Forelimb muscle (tissue), 1 donor: Measurements from ENCODE around the gene GABRD. TPM values are rescaled to one million over a fixed set of nuclear protein-coding genes. Genes with fewer than 3 reads are reported as not detected.

ENCODE experiments used
- DNase-seq: peaks from one replicate; pipeline ENCODE4 v3.0.0-alpha.2; 2013; ENCODE audit warnings: low read depth
- polyA plus RNA-seq: library from polyadenylated mRNA; unstranded; fragments of 120-200 nt; gene quantifications from one replicate; pipeline ENCODE4 v1.2.1, GENCODE V29; 2013; ENCODE audit not compliant: insufficient read length

GABRD gene
- polyA plus RNA-seq, 1 donor = 1.0 TPM

DNA sequence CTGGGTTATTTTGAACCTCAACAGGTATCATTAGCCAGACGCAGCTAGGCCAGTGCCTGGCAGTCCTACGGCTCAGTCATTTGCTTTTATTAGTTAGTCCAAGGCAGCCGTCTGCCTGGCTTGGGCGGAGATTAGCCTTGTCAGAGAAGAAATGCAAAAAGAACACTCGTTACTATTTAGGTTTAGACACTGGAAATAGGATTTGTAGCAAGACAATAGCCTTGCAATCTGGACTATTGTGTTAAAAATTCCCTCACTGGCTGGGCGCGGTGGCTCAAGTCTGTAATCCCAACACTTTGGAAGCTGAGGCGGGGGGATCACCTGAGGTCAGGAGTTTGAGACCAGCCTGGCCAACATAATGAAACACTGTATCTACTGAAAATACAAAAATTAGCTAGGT is 20.1 kb downstream of the GABRD start:
- no peak for DNase-seq

GRCh38 chr1:2041305-2041704 is 22.2 kb downstream of the GABRD start:
- no peak for DNase-seq

DNA sequence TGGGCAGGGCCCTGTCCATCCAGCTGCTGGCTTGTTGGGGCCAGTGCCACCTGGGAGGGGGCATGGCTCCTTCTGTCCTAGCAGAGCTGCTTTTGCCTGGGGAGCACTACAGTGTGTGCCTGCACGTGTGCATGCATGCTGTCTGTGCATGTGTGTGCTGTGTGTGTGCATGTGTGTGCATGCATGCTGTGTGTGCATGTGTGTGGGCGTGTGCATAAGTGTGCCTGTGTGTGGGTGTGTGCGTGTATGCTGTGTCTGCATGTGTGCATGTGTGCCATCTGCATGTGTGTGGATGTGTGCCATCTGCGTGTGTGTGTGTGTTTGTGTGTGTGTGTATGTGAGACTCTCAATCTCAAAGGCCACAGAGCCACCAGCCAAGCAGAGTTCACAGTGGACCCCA is 22.7 kb downstream of the GABRD start:
- DNase-seq = no peak

DNA sequence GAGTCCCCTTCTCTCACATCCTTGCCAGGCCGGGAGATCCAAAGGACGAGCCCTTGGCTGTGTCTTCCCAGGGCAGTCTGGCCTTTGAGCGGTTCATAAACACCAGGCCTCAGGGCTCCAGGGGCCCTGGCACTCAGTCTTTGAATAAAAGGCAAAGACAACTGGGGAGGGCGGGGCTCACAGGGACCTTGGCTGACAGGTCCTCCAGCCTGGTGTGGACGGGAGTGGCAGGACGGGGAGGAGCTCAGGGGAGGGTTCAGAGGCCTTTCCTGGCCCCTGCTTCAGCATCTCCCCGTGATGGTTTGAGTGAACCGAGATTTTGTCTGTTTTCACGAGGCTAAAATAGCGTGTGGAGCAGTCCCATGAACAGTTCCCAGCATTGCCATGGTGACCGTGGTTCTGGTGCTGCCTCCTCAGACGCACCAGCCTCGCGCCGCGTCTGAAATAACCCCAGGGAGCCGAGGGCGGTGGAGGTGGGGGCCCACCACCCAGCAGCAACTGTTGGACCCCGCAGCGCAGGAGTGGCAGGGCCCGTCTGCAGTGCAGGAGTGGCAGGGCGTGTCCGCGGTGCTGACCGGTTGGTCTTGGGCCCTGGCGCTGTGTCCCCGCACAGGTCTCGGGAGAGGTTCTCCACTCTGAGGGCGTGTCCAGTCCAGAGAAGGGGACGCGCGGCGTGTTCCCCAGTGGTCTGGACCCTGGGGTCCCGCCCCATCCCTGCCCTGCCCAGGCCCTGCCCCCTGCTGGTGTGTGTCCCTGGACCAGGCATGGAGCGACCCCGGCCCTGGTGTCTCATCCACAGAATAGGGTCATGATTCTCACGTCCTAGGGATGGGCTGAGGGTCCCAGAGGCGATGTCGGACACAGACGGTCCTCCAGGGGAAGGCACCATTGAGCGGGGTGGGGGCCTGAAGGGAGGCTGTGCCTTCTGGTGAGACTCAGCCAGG is 24.0 kb downstream of the GABRD start:
- no peak for DNase-seq

DNA sequence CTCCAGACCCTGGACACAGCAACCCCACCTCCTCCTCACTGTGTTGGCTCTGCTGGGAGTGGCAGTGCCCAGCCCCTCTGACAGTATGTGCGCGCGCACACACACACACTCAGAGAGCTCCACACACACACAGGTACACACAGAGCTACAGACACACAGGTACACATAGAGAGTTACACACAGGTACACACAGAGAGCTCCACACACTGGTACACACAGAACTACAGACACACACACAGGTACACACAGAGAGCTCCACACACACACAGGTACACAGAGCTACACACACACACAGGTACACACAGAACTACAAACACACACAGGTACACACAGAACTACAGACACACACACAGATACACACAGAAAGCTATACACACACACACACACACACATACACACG is 24.7 kb downstream of the GABRD start:
- no peak for DNase-seq

DNA sequence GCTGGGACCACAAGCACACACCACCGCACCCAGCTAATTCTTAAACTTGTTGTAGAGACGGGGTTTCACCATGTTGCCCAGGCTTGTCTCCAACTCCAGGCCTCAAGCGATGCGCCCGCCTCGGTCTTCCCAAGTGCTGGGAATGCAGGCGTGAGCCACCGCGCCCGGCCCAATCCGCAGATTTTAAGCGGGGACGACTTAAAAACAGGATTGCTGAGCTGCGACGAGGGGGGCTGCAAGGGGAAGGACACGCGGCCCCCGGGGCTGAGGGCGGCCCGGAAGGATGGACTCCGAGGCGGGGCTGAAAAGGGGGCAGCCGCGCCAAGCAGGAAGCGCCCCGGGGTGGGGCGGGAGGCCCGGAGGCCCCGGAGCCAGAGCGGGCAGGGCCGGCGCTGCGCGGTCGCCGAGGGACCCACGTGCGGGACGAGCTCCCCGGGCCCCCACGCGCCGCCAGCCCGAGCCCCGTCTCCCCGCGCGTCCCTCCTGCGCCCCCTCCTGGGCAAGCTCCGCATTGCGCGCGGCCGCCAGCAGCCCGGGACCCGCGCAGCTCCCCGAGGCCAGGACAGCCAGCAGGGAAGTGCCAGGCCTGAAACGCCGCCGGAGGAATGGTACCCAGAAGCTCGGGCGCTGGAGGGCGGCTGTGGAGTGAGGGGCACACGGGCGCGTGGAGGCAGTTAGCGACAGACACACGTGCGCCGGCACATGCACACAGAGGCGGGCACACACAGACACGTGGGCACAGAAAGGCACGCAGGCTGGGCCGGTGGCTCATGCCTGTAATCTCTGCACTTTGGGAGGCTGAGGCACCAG is 25.6 kb downstream of the GABRD start:
- DNase-seq = no peak

GRCh38 chr1:2045468-2046173 is 26.5 kb downstream of the GABRD start:
- peak; percentile 32 for DNase-seq

DNA sequence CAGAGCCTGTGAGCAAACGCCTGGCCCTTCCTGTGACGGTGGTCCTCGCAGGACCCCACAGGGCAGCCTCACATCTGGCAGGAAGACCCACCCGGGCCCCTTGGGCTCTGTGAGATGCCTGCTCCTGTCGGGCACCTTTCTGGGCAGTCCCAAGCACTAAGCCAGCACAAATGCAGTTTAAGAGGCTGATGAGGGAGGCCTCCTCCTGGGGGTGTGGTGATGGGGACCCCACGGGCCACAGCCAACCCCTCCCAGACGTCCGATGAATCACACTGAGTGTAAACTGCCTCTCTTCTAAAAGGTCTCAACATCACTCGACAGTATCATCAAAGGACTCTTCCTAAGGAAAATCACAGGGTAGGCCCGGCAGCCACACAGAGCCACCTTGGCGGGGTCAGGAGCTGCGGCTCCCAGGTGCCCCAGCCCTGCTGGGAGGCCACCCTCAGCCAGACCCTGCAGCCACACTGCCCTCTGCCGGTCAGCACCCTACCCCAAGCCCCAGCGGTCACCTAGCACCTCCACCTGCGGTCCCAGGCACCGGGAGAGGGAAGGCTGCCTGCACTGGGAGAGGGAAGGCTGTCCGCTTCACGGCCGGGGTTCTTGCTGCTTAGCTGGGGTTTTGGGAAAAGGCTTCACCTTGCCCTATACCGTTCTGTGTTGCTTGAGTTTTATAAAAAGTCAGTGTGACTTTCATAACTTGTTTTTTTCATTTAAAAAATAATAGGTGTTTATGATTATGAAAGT is 27.2 kb downstream of the GABRD start:
- DNase-seq = no peak

GRCh38 chr1:2046953-2047748 is 28.0 kb downstream of the GABRD start:
- no peak for DNase-seq

DNA sequence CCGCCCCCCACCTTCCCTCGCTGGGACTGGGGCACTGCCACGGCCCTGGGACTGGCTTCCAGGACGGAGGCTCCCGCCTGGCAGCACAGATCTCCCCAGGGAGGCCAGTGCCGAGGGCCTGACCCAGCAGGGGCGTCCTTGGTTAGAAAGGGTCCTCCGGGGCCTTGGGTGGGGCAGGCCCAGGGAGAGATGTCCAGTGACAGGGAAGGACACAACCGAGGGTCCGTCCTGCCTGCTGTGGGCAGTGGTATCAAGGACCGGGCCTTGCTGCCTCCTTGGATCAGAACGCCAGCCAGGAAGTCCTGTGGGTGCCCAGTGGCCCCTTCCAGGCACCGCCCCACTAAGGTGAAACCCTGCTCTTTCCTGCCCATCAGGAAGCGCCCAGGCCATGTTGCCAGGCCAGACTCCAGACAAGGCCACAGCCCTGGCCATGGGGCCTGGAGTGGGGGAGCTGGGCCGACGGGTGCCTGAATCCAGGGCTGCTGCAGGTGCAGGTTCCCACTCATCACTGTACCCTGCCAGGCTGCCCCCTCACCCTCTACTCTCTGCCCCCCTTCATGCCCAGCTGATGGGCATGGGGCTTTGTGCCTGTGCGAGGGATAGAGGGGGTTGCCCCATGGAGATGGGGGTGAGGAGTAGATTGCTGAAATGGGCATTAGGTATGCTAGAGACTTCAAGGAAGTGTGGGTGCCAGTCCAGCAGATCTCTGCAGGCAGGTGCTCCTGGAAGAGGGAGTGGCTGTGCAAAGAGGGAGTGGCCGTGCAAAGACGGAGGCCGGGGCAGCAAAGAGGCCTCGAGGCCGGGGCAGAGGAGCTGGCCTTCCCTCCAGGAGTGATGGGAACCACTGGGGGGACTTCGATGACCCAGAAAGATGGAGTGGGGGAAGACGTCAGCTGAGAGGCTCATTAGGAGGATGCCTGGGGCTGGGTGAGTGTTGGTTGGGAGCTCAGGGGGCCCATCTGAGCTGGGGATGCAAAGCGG is 28.9 kb downstream of the GABRD start:
- no peak for DNase-seq

DNA sequence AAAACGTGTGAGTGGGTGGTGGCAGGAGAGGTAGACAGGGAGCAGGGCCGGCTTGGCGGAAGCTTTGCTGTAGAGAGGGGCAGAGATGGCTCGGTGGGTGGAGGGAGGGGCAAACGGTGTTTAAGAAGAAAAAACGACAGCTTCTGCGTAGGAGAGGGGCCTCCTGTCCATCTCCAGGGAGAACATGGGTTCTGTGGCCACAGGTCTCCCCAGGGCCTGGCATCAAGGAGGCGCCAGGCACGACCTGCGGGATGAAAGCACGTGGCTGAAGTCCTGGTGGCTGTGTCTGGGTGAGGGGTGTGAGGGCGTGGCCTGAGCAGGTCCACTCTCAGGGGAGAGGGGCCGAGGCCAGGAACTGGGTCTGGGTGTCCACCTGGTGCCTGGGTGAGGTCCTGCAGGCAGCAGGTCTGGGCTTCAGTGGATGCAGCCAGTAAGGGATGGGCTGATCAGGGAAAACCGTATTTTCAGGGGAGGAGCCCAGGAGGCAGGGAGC is 30.1 kb downstream of the GABRD start:
- DNase-seq = no peak

GRCh38 chr1:2049718-2050431 is 30.7 kb downstream of the GABRD start, which contains the start of gene PRKCZ:
Gene PRKCZ, plus strand, starts transcription at chr1:2050411. Its CDS starts 220 bp downstream, at chr1:2050631.
- DNase-seq = no peak

DNA sequence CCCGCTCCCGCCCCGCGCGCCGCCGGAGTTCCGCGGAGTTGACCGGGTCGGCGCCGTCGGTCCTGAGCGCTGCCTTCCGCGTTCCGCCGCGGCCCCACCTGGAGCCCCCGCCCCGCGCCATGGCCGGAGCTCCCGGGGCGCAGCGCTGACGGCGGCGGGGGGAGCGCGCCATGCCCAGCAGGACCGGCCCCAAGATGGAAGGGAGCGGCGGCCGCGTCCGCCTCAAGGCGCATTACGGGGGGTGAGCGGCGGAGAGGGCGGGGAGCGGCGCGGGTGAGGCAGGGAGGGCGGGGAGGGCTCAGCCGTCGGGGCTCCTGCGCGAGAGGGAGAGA is 31.3 kb downstream of the GABRD start:
- no peak for DNase-seq

DNA sequence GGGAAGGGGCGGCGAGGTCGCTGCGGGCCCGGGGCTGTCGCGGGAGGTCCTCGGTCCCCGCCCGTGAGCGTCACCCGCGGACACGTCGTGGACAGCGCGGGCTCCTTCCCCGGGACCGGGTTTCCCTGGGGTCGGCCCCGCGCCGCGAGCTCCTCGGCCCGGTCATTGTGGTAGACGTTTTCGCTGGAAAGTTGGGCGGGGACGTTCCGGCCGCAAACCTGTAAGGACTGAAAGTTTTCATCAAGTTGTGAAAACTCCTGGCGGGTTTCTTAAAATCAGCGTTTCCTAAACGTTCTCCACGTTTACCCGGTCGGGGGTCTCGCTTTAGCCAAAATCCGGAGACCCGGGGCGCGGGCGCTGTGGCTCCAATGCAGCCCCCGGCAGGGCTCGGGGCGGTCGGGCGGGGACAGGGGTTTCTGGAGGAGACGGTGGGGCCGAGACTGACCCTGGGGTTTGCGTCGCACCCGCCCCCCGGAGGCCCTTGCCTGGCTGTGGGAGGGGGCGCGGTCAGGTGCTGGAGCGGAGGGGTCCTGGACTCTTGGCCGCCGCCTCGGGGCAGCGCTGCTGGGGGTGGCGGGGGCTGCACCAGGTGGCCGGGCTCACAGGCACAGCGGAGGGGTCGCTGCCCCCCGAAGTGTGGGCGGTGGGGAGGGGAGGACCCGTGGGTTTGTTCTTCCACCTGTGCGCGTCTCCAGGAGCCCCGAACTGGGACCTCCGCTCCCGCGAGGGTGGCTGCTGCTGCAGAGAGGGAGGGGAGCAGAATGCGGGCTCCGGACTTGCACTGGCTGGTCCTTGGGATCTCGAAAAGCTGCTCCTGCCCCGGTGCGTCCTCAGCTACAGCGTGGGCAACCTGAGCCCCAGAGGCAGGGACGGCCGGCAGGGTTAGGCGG is 31.9 kb downstream of the GABRD start:
- DNase-seq = no peak

DNA sequence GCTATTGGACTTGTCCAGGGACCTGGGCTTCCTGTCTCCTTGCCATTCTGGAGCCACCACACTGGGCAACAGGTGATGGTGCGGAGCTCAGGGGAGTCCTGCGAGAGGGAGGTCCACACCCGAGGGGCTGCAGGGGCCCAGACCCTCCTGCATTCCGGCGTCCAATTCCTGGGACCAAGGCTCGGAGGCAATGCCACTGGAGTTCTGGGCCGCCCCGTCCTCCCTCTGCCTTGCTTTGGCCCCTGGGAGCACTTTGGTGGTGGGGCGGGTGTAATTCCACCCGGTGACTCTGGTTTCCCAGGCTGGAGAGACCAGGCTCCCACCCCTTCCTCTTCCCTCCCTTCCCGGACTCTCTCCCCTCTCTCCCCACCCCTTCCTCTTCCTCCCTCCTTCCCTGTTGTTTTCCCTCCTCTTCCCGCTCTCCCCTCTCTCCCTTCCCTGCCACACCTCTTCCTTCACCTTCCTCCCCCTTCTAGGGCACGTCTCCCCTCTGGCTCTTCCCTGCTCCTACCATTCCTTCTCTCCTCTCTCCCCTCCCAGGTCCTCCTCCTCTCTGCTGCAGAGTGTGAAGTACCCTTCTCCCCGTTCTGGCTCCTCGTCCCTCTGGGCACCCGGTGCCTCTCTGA is 33.0 kb downstream of the GABRD start:
- no peak for DNase-seq

DNA sequence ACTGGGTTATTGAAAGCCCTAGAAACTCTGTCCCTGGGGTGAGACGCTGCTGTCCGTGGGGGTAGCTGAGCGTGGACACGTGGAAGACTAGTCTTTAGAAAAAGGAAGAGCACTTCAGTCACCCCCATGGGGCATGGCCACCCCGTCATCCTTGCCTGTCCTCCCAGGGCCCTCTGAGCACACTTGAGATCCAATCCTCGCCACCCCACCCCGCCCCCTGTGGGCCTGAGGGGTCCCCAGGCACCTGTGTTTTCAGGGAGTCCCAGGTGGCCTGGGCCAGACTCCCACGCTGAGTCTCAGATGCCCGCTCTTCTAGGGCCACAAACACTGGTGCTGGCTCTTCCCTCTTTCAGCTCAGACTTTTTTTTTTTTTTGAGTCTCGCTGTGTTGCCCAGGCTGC is 33.6 kb downstream of the GABRD start:
- no peak for DNase-seq

GRCh38 chr1:2053217-2053616 is 34.1 kb downstream of the GABRD start:
- DNase-seq = no peak
